Endothelial cell of umbilical vein (primary cell): ENCODE data around the gene CDCA5. TPM values are rescaled to one million over a fixed set of nuclear protein-coding genes. Genes with fewer than 3 reads are reported as not detected.

ENCODE experiments used
- BruUV-seq: library from RNA; stranded (reverse); fragments of 400-500 nt; replicated peaks from 2 replicates; lab custom pipeline; 2021; lab: Mats Ljungman, UMichigan
- CTCF ChIA-PET: fragments of 300-600, 350-600 bp; sonication (Branson Sonifier 250); formaldehyde crosslinking; loops from one replicate; lab custom pipeline; 2021; ENCODE audit warnings: antibody characterized with exemption, inconsistent platforms; lab: Charles Lee
- POLR2A ChIA-PET: fragments of 300-600, 350-600 bp; sonication (Branson Sonifier 250); formaldehyde crosslinking; loops from one replicate; lab custom pipeline; 2021; ENCODE audit warnings: antibody characterized with exemption, inconsistent platforms; lab: Charles Lee
- DNase-seq: peaks from one replicate; pipeline ENCODE4 v3.0.0-alpha.2; 2011; ENCODE audit warnings: low read depth, low spot score
- FAIRE-seq: peaks from 2 replicates; lab custom pipeline; 2011; peaks lifted over from hg19 to GRCh38; lab: Jason Lieb, UNC
- H2AFZ ChIP-seq: 2 replicates; pipeline ENCODE4 v1.6.0; 2012; ENCODE audit warnings: low read depth, low read length, control low read depth, inconsistent platforms
- H3K27ac ChIP-seq: 2 replicates; pipeline ENCODE4 v1.5.1; 2011; ENCODE audit warnings: low read depth, mild to moderate bottlenecking, control low read depth, low read length, moderate library complexity; ENCODE audit not compliant: insufficient read depth
- H3K27me3 ChIP-seq, 2 experiments: 2 replicates each; pipeline versions ENCODE4 v1.6.0 to v1.6.1; 2011; ENCODE audit warnings: low read length in 2 of 2, mixed read lengths in 1 of 2; ENCODE audit not compliant: control insufficient read depth in 2 of 2, insufficient read depth in 2 of 2
- H3K36me3 ChIP-seq, 2 experiments: 2 replicates in 1 of 2; 3 replicates in 1 of 2; pipeline ENCODE4 v1.5.1; 2011; ENCODE audit warnings: low read length in 2 of 2, mild to moderate bottlenecking in 1 of 2, moderate library complexity in 1 of 2; ENCODE audit not compliant: control insufficient read depth in 2 of 2, insufficient read depth in 2 of 2; ENCODE audit errors: extremely low read depth in 1 of 2
- H3K4me1 ChIP-seq: 3 replicates; pipeline ENCODE4 v1.5.1; 2011; ENCODE audit warnings: mild to moderate bottlenecking, low read length; ENCODE audit not compliant: control insufficient read depth, insufficient read depth; ENCODE audit errors: extremely low read depth
- H3K4me2 ChIP-seq: 2 replicates; pipeline ENCODE4 v1.6.1; 2011; ENCODE audit warnings: low read length, control low read depth, mixed read lengths; ENCODE audit not compliant: insufficient read depth
- H3K4me3 ChIP-seq, 3 experiments: fragments of 200-600 bp in 1 of 3; sonication (generic), shearing (Covaris generic) in 1 of 3; replicated peaks in 1 of 3; 2 replicates each; pipeline ENCODE4 v1.5.1; 2011 to 2016; ENCODE audit warnings: control low read depth in 3 of 3, low read length in 3 of 3, mild to moderate bottlenecking in 2 of 3, inconsistent platforms in 1 of 3, low read depth in 1 of 3, moderate library complexity in 1 of 3; ENCODE audit not compliant: insufficient read depth in 1 of 3
- H3K79me2 ChIP-seq: 2 replicates; pipeline ENCODE4 v1.6.0; 2012; ENCODE audit warnings: low read length, inconsistent platforms; ENCODE audit not compliant: control insufficient read depth, insufficient read depth
- H3K9ac ChIP-seq: replicated peaks from 2 replicates; pipeline ENCODE3; 2011; ENCODE audit warnings: low read length, control low read depth; ENCODE audit not compliant: insufficient read depth; ENCODE audit errors: extremely low read depth
- H3K9me1 ChIP-seq: replicated peaks from 3 replicates; pipeline ENCODE4 v1.6.0; 2011; ENCODE audit warnings: mild to moderate bottlenecking, low read length; ENCODE audit not compliant: control insufficient read depth, insufficient read depth; ENCODE audit errors: extremely low read depth
- H3K9me3 ChIP-seq: replicated peaks from 2 replicates; pipeline ENCODE4 v1.5.1; 2012; ENCODE audit warnings: low read length, inconsistent platforms; ENCODE audit not compliant: control insufficient read depth, insufficient read depth
- H4K20me1 ChIP-seq: replicated peaks from 2 replicates; pipeline ENCODE3; 2011; ENCODE audit warnings: mild to moderate bottlenecking, low read length; ENCODE audit not compliant: control insufficient read depth, insufficient read depth; ENCODE audit errors: extremely low read depth
- CTCF ChIP-seq, 2 donors: IDR thresholded peaks; 1 replicate in 1 of 2; 2 replicates in 1 of 2; pipeline ENCODE4 v1.5.1; 2011; ENCODE audit warnings: low read length in 2 of 2, mild to moderate bottlenecking in 2 of 2, moderate library complexity in 2 of 2, control low read depth in 1 of 2, inconsistent platforms in 1 of 2, low read depth in 1 of 2; ENCODE audit not compliant: insufficient read depth in 1 of 2; ENCODE audit errors: extremely low read depth in 1 of 2
- EZH2 ChIP-seq: IDR thresholded peaks from 2 replicates; pipeline ENCODE4 v1.6.1; 2012; ENCODE audit warnings: borderline replicate concordance, low read depth, mild to moderate bottlenecking, moderate library complexity, low read length, inconsistent platforms; ENCODE audit not compliant: severe bottlenecking
- FOS ChIP-seq: IDR thresholded peaks from 2 replicates; pipeline ENCODE4 v1.6.1; 2011; ENCODE audit warnings: mild to moderate bottlenecking, low read length, moderate library complexity, borderline replicate concordance; ENCODE audit not compliant: insufficient read depth
- GATA2 ChIP-seq: IDR thresholded peaks from 2 replicates; pipeline ENCODE4 v1.7.0; 2011; ENCODE audit warnings: low read depth, mild to moderate bottlenecking, moderate library complexity, mixed read lengths, low read length; ENCODE audit not compliant: insufficient read length, insufficient read depth
- JUN ChIP-seq: IDR thresholded peaks from 2 replicates; pipeline ENCODE4 v1.6.1; 2011; ENCODE audit warnings: borderline replicate concordance, low read depth; ENCODE audit not compliant: insufficient read length, insufficient read depth
- MAX ChIP-seq: IDR thresholded peaks from 2 replicates; pipeline ENCODE4 v1.6.1; 2011; ENCODE audit not compliant: insufficient read depth, insufficient read length
- MYC ChIP-seq: IDR thresholded peaks from one replicate; pipeline ENCODE4 v1.6.1; 2011; ENCODE audit warnings: mild to moderate bottlenecking, low read depth, low read length
- POLR2A ChIP-seq: IDR thresholded peaks from 2 replicates; pipeline ENCODE4 v1.6.1; 2012; ENCODE audit warnings: low read depth, mild to moderate bottlenecking, control low read depth, low read length
- POLR2AphosphoS5 ChIP-seq: IDR thresholded peaks from 2 replicates; pipeline ENCODE4 v1.6.1; 2012; ENCODE audit warnings: low read depth, mild to moderate bottlenecking, control low read depth, low read length, moderate library complexity; ENCODE audit not compliant: insufficient read depth
- dilution Hi-C: fragments of 300-500 bp; cut with MboI; formaldehyde crosslinking; loops from one replicate; pipeline ENCODE4 v1.15.0; 2019; ENCODE audit warnings: low sequenced_read_pairs; ENCODE audit not compliant: extremely low pct_ligation_motif_present
- intact Hi-C: fragments of 100-400 bp; cut with micrococcal nuclease; formaldehyde crosslinking; loops from one replicate; pipeline ENCODE4 v1.10.0; 2022
- polyA plus RNA-seq, 4 experiments: library from polyadenylated mRNA; depleted of rRNA in 3 of 4; stranded (reverse) in 3 of 4; unstranded in 1 of 4; fragments of >200 nt; gene quantifications; 2 replicates each; pipeline versions ENCODE4 v1.2.1 to v1.2.3, GENCODE V29; 2011 to 2012; ENCODE audit warnings: missing spikeins in 1 of 4
- total RNA-seq: library from RNA; stranded (reverse); gene quantifications from 2 replicates; pipeline ENCODE4 v1.2.3, GENCODE V29; 2021

CDCA5 gene
- total and polyA plus RNA-seq, 2 donors (not counting 3 experiments of a cell fraction or from before 2014, with no cell fraction given), result 16.4 to 35.7 TPM

- CTCF ChIA-PET, result interaction anchor here (0.8 to 3.7 kb wide), 15 partner anchors 7 to 262 kb away, joined by 3 to 56 read pairs (median 5); partner anchors contain the start of genes ARL2, CAPN1, FAU and MRPL49
- H3K27ac ChIP-seq, result no peak overlapping the region
- no peaks in the 10 kb centered on the region for H3K9me3 ChIP-seq
- no peak overlapping the region for H2AFZ ChIP-seq
- no peaks in the 10 kb centered on the region for H3K9me1 ChIP-seq
- TF ChIP-seq MYC, result no peak
- no peak for TF ChIP-seq POLR2A
- no peak for TF ChIP-seq FOS
- no peak for TF ChIP-seq JUN
- no peak for TF ChIP-seq EZH2
- TF ChIP-seq MAX, result no peak
- TF ChIP-seq CTCF (IDR thresholded peaks at IDR 0.05; ENCODE audit: extremely low read depth in 1 of 2, insufficient read depth in 1 of 2, low read depth in 1 of 2, low read length in 2 of 2), result no peak
- TF ChIP-seq POLR2AphosphoS5, result no peak
- TF ChIP-seq GATA2, result no peak
- dilution Hi-C loops, result no loop called here
- H3K9ac ChIP-seq, result no peak overlapping the region
- H4K20me1 ChIP-seq, result no peaks in the 10 kb centered on the region
- no TSS peak for BruUV-seq
- no peak overlapping the region for H3K4me3 ChIP-seq
- FAIRE-seq (no peak), DNase-seq (no peak)
- POLR2A ChIA-PET, result no interaction called here
- H3K79me2 ChIP-seq, result peaks cover 4% of the 10 kb centered on the region
- H3K4me2 ChIP-seq, result no peak overlapping the region
- peaks cover 11% of the 10 kb centered on the region for H3K4me1 ChIP-seq
- H3K36me3 ChIP-seq, result peaks cover 0 to 16% of the 10 kb centered on the region in 2 experiments
- no peaks in the 10 kb centered on the region for H3K27me3 ChIP-seq
- intact Hi-C loops, result loop anchor here (2.0 to 5.0 kb wide), 5 partner anchors 13 to 192 kb away; partner anchors contain the start of genes ATG2A, CDCA5, SAC3D1 and VPS51
Measured at GRCh38 chr11:65109231-65110198, 25.7 kb upstream of the CDCA5 start.
